Glutamatergic neuron (in vitro differentiated cells): ENCODE data around the gene KCNMB3. TPM values are rescaled to one million over a fixed set of nuclear protein-coding genes. Genes with fewer than 3 reads are reported as not detected.

Experiments used
- DNase-seq: peaks from one replicate; pipeline ENCODE4 v3.0.0; 2022
- H3K27ac Mint-ChIP-seq: one replicate; pipeline ENCODE4 v1.8.0; 2020; ENCODE audit warnings: mild to moderate bottlenecking, mixed read lengths, inconsistent platforms; ENCODE audit not compliant: unreplicated experiment
- H3K27me3 Mint-ChIP-seq: one replicate; pipeline ENCODE4 v1.8.0; 2020; ENCODE audit warnings: mild to moderate bottlenecking, moderate library complexity, mixed read lengths, inconsistent platforms; ENCODE audit not compliant: unreplicated experiment
- H3K36me3 Mint-ChIP-seq: one replicate; pipeline ENCODE4 v1.8.0; 2020; ENCODE audit warnings: mild to moderate bottlenecking, mixed read lengths, inconsistent platforms; ENCODE audit not compliant: unreplicated experiment
- H3K4me1 Mint-ChIP-seq: one replicate; pipeline ENCODE4 v1.8.0; 2020; ENCODE audit warnings: mild to moderate bottlenecking, low read depth, mixed read lengths, inconsistent platforms; ENCODE audit not compliant: unreplicated experiment
- H3K4me3 Mint-ChIP-seq: one replicate; pipeline ENCODE4 v1.8.0; 2020; ENCODE audit warnings: mild to moderate bottlenecking, mixed read lengths, inconsistent platforms; ENCODE audit not compliant: unreplicated experiment
- H3K9me3 Mint-ChIP-seq: one replicate; pipeline ENCODE4 v1.8.0; 2020; ENCODE audit warnings: mild to moderate bottlenecking, moderate library complexity, mixed read lengths, inconsistent platforms; ENCODE audit not compliant: unreplicated experiment
- CTCF ChIP-seq: fragments of 200-600 bp; sonication (generic); IDR thresholded peaks from one replicate; pipeline ENCODE4 v1.5.0; 2021; ENCODE audit not compliant: partially characterized antibody, unreplicated experiment
- total RNA-seq: library from RNA; stranded (reverse); fragmentation: NEBNext Ultra II Directional; extraction: Animal tissue kit (Norgen Biotek cat#: 25700); gene quantifications from one replicate; pipeline ENCODE4 v1.2.1, GENCODE V29; 2021; ENCODE audit not compliant: unreplicated experiment

KCNMB3 gene
- total RNA-seq, 1 donor from 2014 or later, result 2.5 TPM

- DNase-seq, result no peak
- H3K4me1 Mint-ChIP-seq, result no peaks in the 10 kb centered on the region
- H3K4me3 Mint-ChIP-seq, result no peak overlapping the region
- no peak overlapping the region for H3K27ac Mint-ChIP-seq
- H3K27me3 Mint-ChIP-seq, result no peaks in the 10 kb centered on the region
- no peak for TF ChIP-seq CTCF
- no peaks in the 10 kb centered on the region for H3K9me3 Mint-ChIP-seq
- no peaks in the 10 kb centered on the region for H3K36me3 Mint-ChIP-seq
Observed at GRCh38 chr3:179196098-179196497, 54.8 kb downstream of the KCNMB3 start.

GRCh38 chr3:179194931-179195330 lies 56.0 kb downstream of the KCNMB3 start:
- no peak for DNase-seq
- H3K27me3 Mint-ChIP-seq, result no peaks in the 10 kb centered on the region

More at GRCh38 chr3:179194931-179195330, 56.0 kb downstream of the KCNMB3 start:
- Mint-ChIP-seq H3K36me3 (no peaks in the 10 kb centered on the region), H3K27ac (no peak overlapping the region), H3K9me3 (no peaks in the 10 kb centered on the region), H3K4me3 (no peak overlapping the region), H3K4me1 (peaks cover 2% of the 10 kb centered on the region)
- no peak for TF ChIP-seq CTCF

Other genes with a start within 250 kb of the KCNMB3 start
- 14.0 TPM for gene ZMAT3, start 179.3 kb downstream of the KCNMB3 start, total RNA-seq
- gene PIK3CA, start 102.8 kb downstream of the KCNMB3 start, total RNA-seq, result 20.0 TPM
- 34.2 TPM for gene ZNF639, start 71.9 kb upstream of the KCNMB3 start, total RNA-seq
- 80.5 TPM for gene MFN1, start 96.6 kb upstream of the KCNMB3 start, total RNA-seq
- gene GNB4, start 200.4 kb upstream of the KCNMB3 start, total RNA-seq, result 19.1 TPM